PC-3 (cell line): ENCODE measurements around the gene AMER3.

Source experiments
- CTCF ChIP-seq: fragments of 300-600 bp; sonication (generic); conservative IDR thresholded peaks from 2 replicates; pipeline ENCODE4 v1.5.1; 2017; ENCODE audit warnings: antibody characterized with exemption, low read depth, mild to moderate bottlenecking, low read length
- EZH2 ChIP-seq: fragments of 300-600 bp; sonication (generic); IDR thresholded peaks from one replicate; pipeline ENCODE4 v1.6.1; 2017; ENCODE audit warnings: antibody characterized with exemption, mild to moderate bottlenecking, low read length; ENCODE audit not compliant: unreplicated experiment

DNA sequence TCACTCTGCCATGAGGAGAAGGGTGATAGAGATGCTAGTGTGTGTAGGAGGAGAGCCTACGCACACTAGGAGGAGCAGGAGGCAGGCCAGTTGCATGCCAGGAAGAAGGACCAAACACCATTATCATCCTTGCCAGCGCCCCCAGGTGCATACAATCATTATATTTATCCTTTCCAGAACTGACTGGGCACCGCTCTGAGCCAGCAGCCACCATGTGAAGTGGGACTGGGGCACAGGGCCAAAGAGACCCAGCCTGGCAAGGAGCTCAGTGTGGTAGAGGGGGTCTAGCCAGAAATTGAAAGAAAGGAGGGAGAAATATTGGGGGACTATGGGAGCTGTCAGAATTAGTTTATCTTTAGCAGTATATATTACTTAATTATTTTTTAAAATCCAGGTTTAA, 34.8 kb upstream of the AMER3 start:
- TF ChIP-seq CTCF (no peak), EZH2 (no peak)
